Effector memory CD4-positive, alpha-beta T cell (primary cell): Measurements from ENCODE around the gene NWD2.
"Not testable (repeated sequence)": the region's sequence is repeated elsewhere in the genome, so short reads cannot be mapped to it uniquely, and the experiment has no call there.

Source experiments
- DNase-seq, 3 donors: peaks; one replicate each; pipeline ENCODE4 v3.0.0-alpha.2; 2020
- H3K27ac ChIP-seq: 2 replicates; pipeline ENCODE4 v1.7.0; 2013; ENCODE audit warnings: mild to moderate bottlenecking, low read length, moderate library complexity; ENCODE audit not compliant: insufficient read depth, poor library complexity, severe bottlenecking
- H3K27me3 ChIP-seq: replicated peaks from 2 replicates; pipeline ENCODE4 v1.7.0; 2013; ENCODE audit warnings: mild to moderate bottlenecking, low read length; ENCODE audit not compliant: insufficient read depth, control insufficient read depth, poor library complexity, severe bottlenecking
- H3K36me3 ChIP-seq: 2 replicates; pipeline ENCODE4 v1.7.0; 2013; ENCODE audit warnings: mild to moderate bottlenecking, low read length, moderate library complexity; ENCODE audit not compliant: control insufficient read depth, insufficient read depth
- H3K4me1 ChIP-seq: 2 replicates; pipeline ENCODE4 v1.7.0; 2013; ENCODE audit warnings: low read length, mild to moderate bottlenecking; ENCODE audit not compliant: control insufficient read depth, insufficient read depth, poor library complexity, severe bottlenecking
- H3K4me3 ChIP-seq: 2 replicates; pipeline ENCODE4 v1.7.0; 2013; ENCODE audit warnings: low read length, low read depth, mild to moderate bottlenecking; ENCODE audit not compliant: insufficient read depth, poor library complexity, severe bottlenecking
- H3K9me3 ChIP-seq: 2 replicates; pipeline ENCODE4 v1.7.0; 2013; ENCODE audit warnings: mild to moderate bottlenecking, low read length, moderate library complexity; ENCODE audit not compliant: control insufficient read depth
- total RNA-seq, 3 donors: gene quantifications; one replicate each; lab custom pipeline; 2026; lab: John Stamatoyannopoulos, UW

NWD2 gene
- total RNA-seq, result 0 reads per million in 3 donors

- H3K27me3 ChIP-seq, result peaks cover 15% of the 10 kb centered on the region
- no peaks in the 10 kb centered on the region for H3K4me1 ChIP-seq
- H3K4me3 ChIP-seq, result no peak within 1 kb of the TSS
- no peak within 1 kb of the TSS for H3K27ac ChIP-seq
- H3K9me3 ChIP-seq, result no peaks in the 10 kb centered on the region
- no peak for DNase-seq
- H3K36me3 ChIP-seq, result no peaks in the 10 kb centered on the region
Measured at GRCh38 chr4:37244583-37245390, at the start of gene NWD2. Gene NWD2, plus strand, starts transcription at chr4:37244743. Its CDS starts 325 bp downstream, at chr4:37245068.

- Histone ChIP-seq H3K27me3 (no peaks in the 10 kb centered on the region), H3K27ac (no peak overlapping the region), H3K4me1 (no peaks in the 10 kb centered on the region), H3K9me3 (no peaks in the 10 kb centered on the region), H3K36me3 (no peaks in the 10 kb centered on the region), H3K4me3 (no peak overlapping the region)
- DNase-seq, result no peak
Measured at GRCh38 chr4:37197899-37198298, 46.6 kb upstream of the NWD2 start.

GRCh38 chr4:37204740-37205139 lies 39.8 kb upstream of the NWD2 start:
- not testable (repeated sequence) for DNase-seq, H3K27me3 ChIP-seq, H3K27ac ChIP-seq, H3K4me1 ChIP-seq, H3K9me3 ChIP-seq, H3K4me3 ChIP-seq, H3K36me3 ChIP-seq

GRCh38 chr4:37216209-37216608 lies 28.3 kb upstream of the NWD2 start:
- Histone ChIP-seq H3K36me3 (no peaks in the 10 kb centered on the region), H3K27me3 (no peaks in the 10 kb centered on the region), H3K4me3 (no peak overlapping the region), H3K27ac (no peak overlapping the region), H3K4me1 (no peaks in the 10 kb centered on the region), H3K9me3 (no peaks in the 10 kb centered on the region)
- DNase-seq, result no peak

- H3K4me3 ChIP-seq, result no peak overlapping the region
- no peak for DNase-seq
- H3K27me3 ChIP-seq, result no peaks in the 10 kb centered on the region
- no peaks in the 10 kb centered on the region for H3K36me3 ChIP-seq
- H3K4me1 ChIP-seq, result no peaks in the 10 kb centered on the region
- no peaks in the 10 kb centered on the region for H3K9me3 ChIP-seq
- H3K27ac ChIP-seq, result no peak overlapping the region
Measured at GRCh38 chr4:37219242-37219641, 25.3 kb upstream of the NWD2 start.

- Histone ChIP-seq H3K36me3 (no peaks in the 10 kb centered on the region), H3K4me3 (no peak overlapping the region), H3K9me3 (no peaks in the 10 kb centered on the region), H3K27me3 (no peaks in the 10 kb centered on the region), H3K27ac (no peak overlapping the region), H3K4me1 (no peaks in the 10 kb centered on the region)
- no peak for DNase-seq
Measured at GRCh38 chr4:37219990-37220389, 24.6 kb upstream of the NWD2 start.

GRCh38 chr4:37220685-37221084 lies 23.9 kb upstream of the NWD2 start:
- H3K4me1 ChIP-seq, result no peaks in the 10 kb centered on the region
- no peaks in the 10 kb centered on the region for H3K9me3 ChIP-seq
- H3K4me3 ChIP-seq, result no peak overlapping the region
- H3K36me3 ChIP-seq, result no peaks in the 10 kb centered on the region
- no peak for DNase-seq
- no peaks in the 10 kb centered on the region for H3K27me3 ChIP-seq
- no peak overlapping the region for H3K27ac ChIP-seq

- Histone ChIP-seq H3K36me3 (no peaks in the 10 kb centered on the region), H3K4me1 (no peaks in the 10 kb centered on the region), H3K27ac (no peak overlapping the region), H3K27me3 (no peaks in the 10 kb centered on the region), H3K9me3 (no peaks in the 10 kb centered on the region), H3K4me3 (no peak overlapping the region)
- no peak for DNase-seq
Measured at GRCh38 chr4:37223732-37224131, 20.8 kb upstream of the NWD2 start.

- Histone ChIP-seq H3K36me3 (no peaks in the 10 kb centered on the region), H3K27ac (no peak overlapping the region), H3K4me3 (no peak overlapping the region), H3K27me3 (no peaks in the 10 kb centered on the region), H3K9me3 (no peaks in the 10 kb centered on the region), H3K4me1 (no peaks in the 10 kb centered on the region)
- no peak for DNase-seq
Measured at GRCh38 chr4:37224854-37225253, 19.7 kb upstream of the NWD2 start.

- no peak for DNase-seq
- Histone ChIP-seq H3K4me1 (no peaks in the 10 kb centered on the region), H3K4me3 (no peak overlapping the region), H3K9me3 (no peaks in the 10 kb centered on the region), H3K27ac (no peak overlapping the region), H3K36me3 (no peaks in the 10 kb centered on the region), H3K27me3 (no peaks in the 10 kb centered on the region)
Measured at GRCh38 chr4:37225778-37226177, 18.8 kb upstream of the NWD2 start.
